ENCODE results near the gene ITM2C. TPM values are rescaled to one million over a fixed set of nuclear protein-coding genes. Genes with fewer than 3 reads are reported as not detected.

The ITM2C gene
- total RNA-seq, 2 experiments from 2014 or later = 43.2 to 43.4 TPM

GRCh38 chr2:230852113-230852512 is 12.6 kb upstream of the ITM2C start:
- POLR2A ChIA-PET = interaction anchor here (0.8 to 1.7 kb wide), 3 partner anchors 20 to 188 kb away, joined by 3 read pairs; no protein-coding TSS in a partner anchor
- Mint-ChIP-seq H3K36me3 (ENCODE audit: low read depth) (no peaks in the 10 kb centered on the region), H3K9me3 (no peaks in the 10 kb centered on the region), H3K4me3 (no peak overlapping the region), H3K27me3 (peaks cover 23% of the 10 kb centered on the region), H3K27ac (no peak overlapping the region), H3K4me1 (ENCODE audit: low read depth) (peaks cover 10% of the 10 kb centered on the region)
- ATAC-seq = no peak
- CTCF ChIA-PET = interaction anchor here (1.3 to 2.2 kb wide), 5 partner anchors 26 to 136 kb away, joined by 3 to 8 read pairs (median 6); no protein-coding TSS in a partner anchor
- intact Hi-C loops (cut with micrococcal nuclease) = no loop called here
- DNase-seq = no peak
- TF ChIP-seq CTCF (IDR thresholded peaks at IDR 0.05) = no peak

GRCh38 chr2:230861552-230862255 is 3.0 kb upstream of the ITM2C start:
- Mint-ChIP-seq H3K4me1 (ENCODE audit: low read depth) (peaks cover 40% of the 10 kb centered on the region), H3K4me3 (no peak overlapping the region), H3K27me3 (peaks cover 7% of the 10 kb centered on the region), H3K27ac (no peak overlapping the region), H3K36me3 (ENCODE audit: low read depth) (no peaks in the 10 kb centered on the region), H3K9me3 (no peaks in the 10 kb centered on the region)
- intact Hi-C loops (cut with micrococcal nuclease) = no loop called here
- POLR2A ChIA-PET = interaction anchor here (0.8 to 1.1 kb wide), 4 partner anchors 11 to 123 kb away, joined by 3 to 4 read pairs (median 4); no protein-coding TSS in a partner anchor
- DNase-seq = peak; percentile 54
- peak; percentile 37 for ATAC-seq
- CTCF ChIA-PET = interaction anchor here (0.6 to 3.2 kb wide), 9 partner anchors 11 to 551 kb away, joined by 3 to 15 read pairs (median 4); no protein-coding TSS in a partner anchor
- TF ChIP-seq CTCF (IDR thresholded peaks at IDR 0.05) = no peak

- no peaks in the 10 kb centered on the region for H3K36me3 Mint-ChIP-seq (ENCODE audit: low read depth)
- DNase-seq (no peak), ATAC-seq (no peak)
- no peak overlapping the region for H3K27ac Mint-ChIP-seq
- H3K4me3 Mint-ChIP-seq = no peak overlapping the region
- H3K4me1 Mint-ChIP-seq (ENCODE audit: low read depth) = peaks cover 46% of the 10 kb centered on the region
- CTCF ChIA-PET = interaction anchor here (1.1 to 3.2 kb wide), 7 partner anchors 9 to 191 kb away, joined by 3 to 15 read pairs (median 4); no protein-coding TSS in a partner anchor
- no peak for TF ChIP-seq CTCF (IDR thresholded peaks at IDR 0.05)
- POLR2A ChIA-PET = interaction anchor here (0.9 to 1.7 kb wide), 3 partner anchors 10 to 122 kb away, joined by 3 to 5 read pairs (median 4); no protein-coding TSS in a partner anchor
- peaks cover 7% of the 10 kb centered on the region for H3K27me3 Mint-ChIP-seq
- H3K9me3 Mint-ChIP-seq = no peaks in the 10 kb centered on the region
- intact Hi-C loops (cut with micrococcal nuclease) = no loop called here
Observed at GRCh38 chr2:230862292-230862691, 2.5 kb upstream of the ITM2C start.

GRCh38 chr2:230863031-230863430 is 1.7 kb upstream of the ITM2C start:
- POLR2A ChIA-PET = interaction anchor here (1.7 kb wide), 1 partner anchor 57 kb away, joined by 5 read pairs; no protein-coding TSS in a partner anchor

More at GRCh38 chr2:230863031-230863430, 1.7 kb upstream of the ITM2C start:
- no peaks in the 10 kb centered on the region for H3K9me3 Mint-ChIP-seq
- H3K4me1 Mint-ChIP-seq (ENCODE audit: low read depth) = peaks cover 47% of the 10 kb centered on the region
- CTCF ChIA-PET = interaction anchor here (1.1 to 3.2 kb wide), 7 partner anchors 9 to 125 kb away, joined by 3 to 17 read pairs (median 6); no protein-coding TSS in a partner anchor
- no peak overlapping the region for H3K27ac Mint-ChIP-seq
- DNase-seq (no peak), ATAC-seq (no peak)
- peaks cover 2% of the 10 kb centered on the region for H3K27me3 Mint-ChIP-seq
- TF ChIP-seq CTCF (IDR thresholded peaks at IDR 0.05) = no peak
- H3K36me3 Mint-ChIP-seq (ENCODE audit: low read depth) = no peaks in the 10 kb centered on the region
- intact Hi-C loops (cut with micrococcal nuclease) = no loop called here
- H3K4me3 Mint-ChIP-seq = no peak overlapping the region
